K562 (cell line): ENCODE results near the gene LRP1. TPM values are rescaled to one million over a fixed set of nuclear protein-coding genes. Genes with fewer than 3 reads are reported as not detected.
A peak's percentile ranks its signal among the peaks of the same experiment; 100 is the strongest.

Source experiments
- ATF1 ChIP-seq, 2 experiments: fragments of 450-650 bp in 1 of 2; IDR thresholded peaks; 2 replicates each; pipeline ENCODE4 v1.6.1; 2016; ENCODE audit warnings: missing compliant biosample characterization in 1 of 2, missing genetic modification characterization in 1 of 2
- E2F5 ChIP-seq: sonication (generic); formaldehyde crosslinking; IDR thresholded peaks from 2 replicates; pipeline ENCODE4 v1.8.0; 2022; ENCODE audit warnings: mild to moderate bottlenecking, missing genetic modification reagents
- E2F6 ChIP-seq, 2 experiments: IDR thresholded peaks; 2 replicates each; pipeline ENCODE4 v1.6.1; 2011; ENCODE audit warnings: borderline replicate concordance in 1 of 2, control low read depth in 1 of 2, low read depth in 1 of 2, low read length in 1 of 2, mild to moderate bottlenecking in 1 of 2, mixed read lengths in 1 of 2, moderate library complexity in 1 of 2; ENCODE audit not compliant: insufficient read depth in 1 of 2, insufficient read length in 1 of 2, poor library complexity in 1 of 2, severe bottlenecking in 1 of 2; ENCODE audit errors: extremely low read depth in 1 of 2
- EHMT2 ChIP-seq: fragments of 450-650 bp; IDR thresholded peaks from 2 replicates; pipeline ENCODE4 v1.6.1; 2018; ENCODE audit warnings: antibody characterized with exemption
- HCFC1 ChIP-seq: IDR thresholded peaks from 2 replicates; pipeline ENCODE4 v1.6.1; 2012; ENCODE audit warnings: low read depth, low read length, improper control_type of control experiment
- MBD1 ChIP-seq: fragments of 250-450 bp; sonication (Bioruptor Pico); IDR thresholded peaks from 2 replicates; pipeline ENCODE4 v1.8.0; 2022; ENCODE audit warnings: inconsistent platforms
- MYC ChIP-seq, 2 experiments: fragments of 250-450 bp in 1 of 2; sonication (Bioruptor Pico) in 1 of 2; IDR thresholded peaks; 2 replicates each; pipeline versions ENCODE4 v1.5.1 to v1.6.1; 2012 to 2021; ENCODE audit warnings: low read depth in 2 of 2, borderline replicate concordance in 1 of 2, improper control_type of control experiment in 1 of 2, low read length in 1 of 2, mild to moderate bottlenecking in 1 of 2, moderate library complexity in 1 of 2
- MYNN ChIP-seq, 2 experiments: sonication (generic); formaldehyde crosslinking in 1 of 2; IDR thresholded peaks; 2 replicates each; pipeline versions ENCODE4 v1.5.0 to v1.6.1; 2016 to 2020; ENCODE audit warnings: antibody characterized with exemption in 1 of 2, missing genetic modification reagents in 1 of 2
- NFIC ChIP-seq: fragments of 450-650 bp; IDR thresholded peaks from 2 replicates; pipeline ENCODE4 v1.6.1; 2017; ENCODE audit warnings: mild to moderate bottlenecking, inconsistent platforms
- POLR2H ChIP-seq: IDR thresholded peaks from 2 replicates; pipeline ENCODE4 v1.6.1; 2016; ENCODE audit warnings: missing genetic modification characterization, low read depth, mild to moderate bottlenecking, control low read depth, missing compliant biosample characterization, moderate library complexity
- RAD21 ChIP-seq, 2 experiments: fragments of 250-450 bp in 1 of 2; fragments of 450-650 bp in 1 of 2; sonication (Bioruptor Pico) in 1 of 2; formaldehyde crosslinking in 1 of 2; IDR thresholded peaks in 1 of 2; conservative IDR thresholded peaks in 1 of 2; 2 replicates each; pipeline versions ENCODE4 v1.4.0 to v1.8.0; 2020 to 2022; ENCODE audit warnings: mild to moderate bottlenecking in 2 of 2, moderate library complexity in 1 of 2
- RBM15 ChIP-seq: fragments of 200-400 bp; formaldehyde crosslinking; IDR thresholded peaks from 2 replicates; pipeline ENCODE4 v1.6.1; 2018; ENCODE audit warnings: mild to moderate bottlenecking, low read length, moderate library complexity; ENCODE audit not compliant: insufficient read depth
- RCOR1 ChIP-seq, 2 experiments: IDR thresholded peaks; 2 replicates each; pipeline ENCODE4 v1.6.1; 2012; ENCODE audit warnings: low read depth in 2 of 2, low read length in 2 of 2, borderline replicate concordance in 1 of 2, improper control_type of control experiment in 1 of 2
- SMARCB1 ChIP-seq: IDR thresholded peaks from 2 replicates; pipeline ENCODE4 v1.6.1; 2011; ENCODE audit warnings: improper control_type of control experiment, low read depth; ENCODE audit not compliant: insufficient read length
- TEAD4 ChIP-seq, 2 experiments: sonication (generic) in 1 of 2; formaldehyde crosslinking in 1 of 2; IDR thresholded peaks; 2 replicates each; pipeline versions ENCODE4 v1.6.1 to v1.8.0; 2012 to 2022; ENCODE audit warnings: borderline replicate concordance in 1 of 2, inconsistent platforms in 1 of 2, low read length in 1 of 2, mild to moderate bottlenecking in 1 of 2, missing genetic modification reagents in 1 of 2
- ZBED1 ChIP-seq: IDR thresholded peaks from 2 replicates; pipeline ENCODE4 v1.6.1; 2014
- ZBTB26 ChIP-seq: fragments of 450-650 bp; formaldehyde crosslinking; IDR thresholded peaks from 2 replicates; pipeline ENCODE4 v1.4.0; 2022; ENCODE audit warnings: missing genetic modification characterization
- ZNF311 ChIP-seq: fragments of 250-450 bp; sonication (Bioruptor Pico); IDR thresholded peaks from 2 replicates; pipeline ENCODE4 v1.4.0; 2020; ENCODE audit warnings: mild to moderate bottlenecking, moderate library complexity
- ZNF395 ChIP-seq: fragments of 200-800 bp; sonication (Bioruptor generic); IDR thresholded peaks from 2 replicates; pipeline ENCODE4 v1.6.1; 2017; ENCODE audit warnings: missing genetic modification characterization, missing compliant biosample characterization
- polyA plus RNA-seq, 8 experiments: library from polyadenylated mRNA; depleted of rRNA in 4 of 8; stranded (reverse) in 5 of 8; unstranded in 3 of 8; fragments of >200 nt; fragmentation: Nextera tagmentation in 2 of 8; fragmentation: Illumina TruSeq in 1 of 8; extraction: Ambion mirVana in 2 of 8; extraction: Trizol in 1 of 8; gene quantifications; 2 replicates each; pipeline versions ENCODE4 v1.2.1 to v1.2.3, GENCODE V29; 2011 to 2014; ENCODE audit warnings: inconsistent platforms in 1 of 8, missing spikeins in 1 of 8
- total RNA-seq, 7 experiments: library from RNA; depleted of rRNA in 6 of 7; stranded (reverse); fragments of >200 nt in 6 of 7; fragmentation: Illumina TruSeq in 2 of 7; extraction: Trizol in 2 of 7; gene quantifications; 2 replicates each; pipeline versions ENCODE4 v1.2.1 to v1.2.3, GENCODE V29; 2011 to 2021; ENCODE audit warnings: low replicate concordance in 1 of 7

Gene LRP1
- total and polyA plus RNA-seq, 9 of the 15 experiments (the other 6 are each of a cell fraction or from before 2014, with no cell fraction given) = 0.04 to 0.64 (median 0.19) TPM; not detected in 2

GRCh38 chr12:57243521-57244311 lies 115.4 kb downstream of the LRP1 start (continued):
- TF ChIP-seq ZNF395 (no peak), E2F5 (CRISPR knock-in tag) (no peak), MYNN (IDR thresholded peaks at IDR 0.05) (no peak), MYNN (CRISPR knock-in tag; IDR thresholded peaks at IDR 0.05) (no peak), NFIC (no peak; the same call in 1 of the 2 replicates), MBD1 (no peak), ATF1 (CRISPR knock-in tag; IDR thresholded peaks at IDR 0.05) (no peak), ATF1 (tag; IDR thresholded peaks at IDR 0.05) (peak; percentile 77), HCFC1 (no peak), POLR2H (no peak), RAD21 (CRISPR knock-in tag; conservative IDR thresholded peaks at IDR 0.05 in 1 of 2, IDR thresholded peaks at IDR 0.05 in 1 of 2) (peak; percentile 55 to 62), E2F6 (IDR thresholded peaks at IDR 0.05; ENCODE audit: borderline replicate concordance in 1 of 2, extremely low read depth in 1 of 2, insufficient read depth in 1 of 2, insufficient read length in 1 of 2, low read depth in 1 of 2, low read length in 1 of 2, poor library complexity in 1 of 2, severe bottlenecking in 1 of 2) (peak in 1 of 2 experiments; percentile 27), RBM15 (no peak), ZNF311 (CRISPR knock-in tag) (no peak), RCOR1 (IDR thresholded peaks at IDR 0.05; ENCODE audit: borderline replicate concordance in 1 of 2, low read depth in 2 of 2, low read length in 2 of 2) (peak in 1 of 2 experiments; percentile 40; a peak in 1 of 4 replicates), SMARCB1 (no peak), TEAD4 (IDR thresholded peaks at IDR 0.05; ENCODE audit: low read length) (no peak), TEAD4 (CRISPR knock-in tag; IDR thresholded peaks at IDR 0.05; ENCODE audit: borderline replicate concordance) (no peak), ZBED1 (no peak), EHMT2 (no peak), ZBTB26 (no peak), MYC (IDR thresholded peaks at IDR 0.05; ENCODE audit: low read depth, low read length) (peak; percentile 65), MYC (CRISPR knock-in tag; IDR thresholded peaks at IDR 0.05; ENCODE audit: borderline replicate concordance, low read depth) (no peak)
